Upper lobe of left lung (tissue), 6 donors: ENCODE measurements around the gene ENTR1. TPM values are rescaled to one million over a fixed set of nuclear protein-coding genes. Genes with fewer than 3 reads are reported as not detected.

Experiments used
- ATAC-seq, 2 donors: fragments of 200-7000 bp; cut with Tn5 transposase; one replicate each; pipeline ENCODE4 v1.9.1; 2022; ENCODE audit warnings: mild to moderate bottlenecking in 2 of 2, moderate library complexity in 2 of 2; ENCODE audit not compliant: low FRiP score in 2 of 2
- DNase-seq, 2 donors: peaks; one replicate each; pipeline ENCODE4 v3.0.0-alpha.2; 2019 to 2020
- H3K27ac ChIP-seq, 4 donors: fragments of 200-600 bp; sonication (generic); one replicate each; pipeline ENCODE4 v1.5.1; 2016 to 2019
- H3K27me3 ChIP-seq, 4 donors: fragments of 200-600 bp; sonication (generic); one replicate each; pipeline ENCODE4 v1.5.1; 2017 to 2019
- H3K36me3 ChIP-seq, 4 donors: fragments of 200-600 bp; sonication (generic); one replicate each; pipeline ENCODE4 v1.5.1; 2016 to 2019
- H3K4me1 ChIP-seq, 4 donors: fragments of 200-600 bp; sonication (generic); one replicate each; pipeline ENCODE4 v1.5.1; 2018 to 2019
- H3K4me3 ChIP-seq, 4 donors: fragments of 200-600 bp; sonication (generic); one replicate each; pipeline ENCODE4 v1.5.1; 2017 to 2019; ENCODE audit warnings: mild to moderate bottlenecking in 2 of 4, moderate library complexity in 1 of 4
- H3K9me3 ChIP-seq, 4 donors: fragments of 200-600 bp; sonication (generic); one replicate each; pipeline ENCODE4 v1.5.1; 2018 to 2019
- EP300 ChIP-seq, 4 donors: sonication (generic); formaldehyde crosslinking; IDR thresholded peaks; one replicate each; pipeline ENCODE4 v1.5.1; 2017; ENCODE audit warnings: antibody characterized with exemption in 4 of 4, control low read depth in 2 of 4
- POLR2A ChIP-seq, 4 donors: fragments of 450-650 bp; IDR thresholded peaks; one replicate each; pipeline ENCODE4 v1.5.1; 2016 to 2017; ENCODE audit warnings: antibody characterized with exemption in 4 of 4, mild to moderate bottlenecking in 2 of 4
- POLR2AphosphoS5 ChIP-seq, 2 donors: sonication (generic); formaldehyde crosslinking; IDR thresholded peaks; one replicate each; pipeline ENCODE4 v1.5.1; 2017; ENCODE audit warnings: antibody characterized with exemption in 2 of 2
- WGBS, 2 donors: methylation state at CpG; one replicate each; pipeline ENCODE4 v1.1.5; 2017 to 2018; 5-methylcytosine and 5-hydroxymethylcytosine counted together
- total RNA-seq, 6 donors: library from RNA; depleted of rRNA in 4 of 6; stranded (reverse); fragments of >200 nt in 4 of 6; gene quantifications; one replicate each; pipeline versions ENCODE4 v1.1.0 to v1.2.1, GENCODE V29; 2016 to 2021
- TF ChIP-seq, protein P1 (sequence below), 6 experiments: fragments of 450-650 bp in 4 of 6; fragments of 200-600 bp in 2 of 6; sonication (generic) in 2 of 6; IDR thresholded peaks; one replicate each; pipeline ENCODE4 v1.5.1; 2016 to 2019; ENCODE audit warnings: antibody characterized with exemption in 6 of 6
- donor health status: DM: no; HTN: no; CAD: no; lungs with moderate emphysema.
- donor health status: DM: no; HTN: yes; CAD: no; lungs with severe emphysema.

ENTR1 gene
- total RNA-seq, 6 donors from 2014 or later = 29.6 to 128 (median 40.0) TPM

DNA sequence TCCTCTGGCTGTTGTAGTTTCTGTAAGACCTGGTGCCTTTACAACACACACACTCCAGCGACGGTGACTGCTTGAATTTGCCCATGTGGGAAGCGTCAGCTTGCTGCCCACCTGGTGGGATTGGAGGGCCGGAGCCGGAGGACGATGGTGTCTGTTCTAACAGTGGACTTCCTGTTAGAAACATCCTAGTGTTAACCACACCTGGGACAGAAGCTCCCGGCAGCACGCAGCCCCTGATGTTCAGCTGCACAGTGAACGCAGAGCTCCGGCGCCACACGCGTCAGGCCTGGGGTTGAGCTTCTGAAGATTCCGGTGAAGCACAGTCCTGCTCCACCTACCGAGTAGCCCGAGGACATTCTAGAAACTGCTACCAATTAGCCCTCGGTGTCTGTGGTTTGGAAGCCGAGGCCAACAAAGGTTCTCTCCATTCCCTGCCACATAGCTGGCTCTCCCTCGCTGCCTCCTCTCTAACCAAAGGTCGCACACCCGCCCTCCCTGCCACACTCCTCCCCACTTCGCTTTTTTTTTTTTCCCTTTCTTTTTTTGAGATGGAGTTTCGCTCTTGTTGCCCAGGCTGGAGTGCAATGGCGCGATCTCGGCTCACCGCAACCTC lies 14.4 kb upstream of the ENTR1 start:
- WGBS, 2 donors = 90 to 92% methylated on average over 27 of the region's 27 CpGs
- DNase-seq (peak in 1 of 2 donors; percentile 58), ATAC-seq (no peak)
- H3K4me1 ChIP-seq = no peaks in the 10 kb centered on the region
- H3K27me3 ChIP-seq = no peaks in the 10 kb centered on the region
- H3K36me3 ChIP-seq = peaks cover 14 to 70% (median 55%) of the 10 kb centered on the region in 4 donors
- TF ChIP-seq, protein P1, sequence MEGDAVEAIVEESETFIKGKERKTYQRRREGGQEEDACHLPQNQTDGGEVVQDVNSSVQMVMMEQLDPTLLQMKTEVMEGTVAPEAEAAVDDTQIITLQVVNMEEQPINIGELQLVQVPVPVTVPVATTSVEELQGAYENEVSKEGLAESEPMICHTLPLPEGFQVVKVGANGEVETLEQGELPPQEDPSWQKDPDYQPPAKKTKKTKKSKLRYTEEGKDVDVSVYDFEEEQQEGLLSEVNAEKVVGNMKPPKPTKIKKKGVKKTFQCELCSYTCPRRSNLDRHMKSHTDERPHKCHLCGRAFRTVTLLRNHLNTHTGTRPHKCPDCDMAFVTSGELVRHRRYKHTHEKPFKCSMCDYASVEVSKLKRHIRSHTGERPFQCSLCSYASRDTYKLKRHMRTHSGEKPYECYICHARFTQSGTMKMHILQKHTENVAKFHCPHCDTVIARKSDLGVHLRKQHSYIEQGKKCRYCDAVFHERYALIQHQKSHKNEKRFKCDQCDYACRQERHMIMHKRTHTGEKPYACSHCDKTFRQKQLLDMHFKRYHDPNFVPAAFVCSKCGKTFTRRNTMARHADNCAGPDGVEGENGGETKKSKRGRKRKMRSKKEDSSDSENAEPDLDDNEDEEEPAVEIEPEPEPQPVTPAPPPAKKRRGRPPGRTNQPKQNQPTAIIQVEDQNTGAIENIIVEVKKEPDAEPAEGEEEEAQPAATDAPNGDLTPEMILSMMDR (IDR thresholded peaks at IDR 0.05) = no peak
- TF ChIP-seq POLR2A (IDR thresholded peaks at IDR 0.05) (no peak), EP300 (IDR thresholded peaks at IDR 0.05) (no peak), POLR2AphosphoS5 (IDR thresholded peaks at IDR 0.05) (no peak)
- H3K9me3 ChIP-seq = no peaks in the 10 kb centered on the region
- no peak overlapping the region for H3K4me3 ChIP-seq
- no peak overlapping the region for H3K27ac ChIP-seq

GRCh38 chr9:136423432-136424146 lies 13.2 kb upstream of the ENTR1 start:
- H3K27ac ChIP-seq = no peak overlapping the region
- H3K27me3 ChIP-seq = no peaks in the 10 kb centered on the region
- no peaks in the 10 kb centered on the region for H3K9me3 ChIP-seq
- ATAC-seq = no peak
- H3K36me3 ChIP-seq = peaks cover 20 to 70% (median 57%) of the 10 kb centered on the region in 4 donors
- TF ChIP-seq, protein P1 (IDR thresholded peaks at IDR 0.05) = no peak
- peak in 1 of 2 donors; percentile 70 for DNase-seq
- no peaks in the 10 kb centered on the region for H3K4me1 ChIP-seq
- 95 to 96% methylated on average over 30 to 43 of the region's 43 CpGs for WGBS, 2 donors
- no peak overlapping the region for H3K4me3 ChIP-seq

GRCh38 chr9:136422876-136423275 lies 12.5 kb upstream of the ENTR1 start:
- TF ChIP-seq POLR2AphosphoS5 (IDR thresholded peaks at IDR 0.05) (no peak), POLR2A (IDR thresholded peaks at IDR 0.05) (no peak), EP300 (IDR thresholded peaks at IDR 0.05) (no peak)
- TF ChIP-seq, protein P1 (IDR thresholded peaks at IDR 0.05) = no peak
- 97% methylated on average over 24 to 26 of the region's 26 CpGs for WGBS, 2 donors
- H3K4me1 ChIP-seq = no peaks in the 10 kb centered on the region
- ATAC-seq = no peak
- H3K36me3 ChIP-seq = peaks cover 24 to 74% (median 63%) of the 10 kb centered on the region in 4 donors
- no peak overlapping the region for H3K4me3 ChIP-seq
- H3K27me3 ChIP-seq = no peaks in the 10 kb centered on the region
- no peaks in the 10 kb centered on the region for H3K9me3 ChIP-seq
- peak in 1 of 2 donors; percentile 80 for DNase-seq
- no peak overlapping the region for H3K27ac ChIP-seq

DNA sequence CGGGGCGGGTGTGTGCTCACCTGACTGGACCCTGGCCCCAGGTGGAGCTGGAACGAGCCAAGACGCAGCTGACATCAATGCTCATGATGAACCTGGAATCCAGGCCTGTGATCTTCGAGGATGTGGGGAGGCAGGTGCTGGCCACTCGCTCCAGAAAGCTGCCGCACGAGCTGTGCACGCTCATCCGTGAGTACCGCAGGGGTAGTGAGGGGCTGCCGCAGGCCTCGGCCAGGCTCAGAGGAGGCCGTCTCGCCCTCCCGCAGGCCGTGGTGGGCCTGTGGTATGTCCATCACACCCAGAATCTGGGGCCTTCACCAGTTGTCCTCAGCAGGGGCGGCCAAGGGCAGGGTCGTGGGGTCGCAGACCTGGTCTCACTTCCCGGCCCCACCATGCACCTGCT lies 11.4 kb upstream of the ENTR1 start:
- H3K27ac ChIP-seq = no peak overlapping the region
- H3K4me1 ChIP-seq = no peaks in the 10 kb centered on the region
- 91 to 96% methylated on average over 9 to 19 of the region's 21 CpGs for WGBS, 2 donors
- H3K27me3 ChIP-seq = no peaks in the 10 kb centered on the region
- no peaks in the 10 kb centered on the region for H3K9me3 ChIP-seq
- no peak overlapping the region for H3K4me3 ChIP-seq
- DNase-seq (peak in 1 of 2 donors; percentile 76), ATAC-seq (no peak)
- TF ChIP-seq EP300 (IDR thresholded peaks at IDR 0.05) (no peak), POLR2AphosphoS5 (IDR thresholded peaks at IDR 0.05) (no peak), POLR2A (IDR thresholded peaks at IDR 0.05) (no peak)
- TF ChIP-seq, protein P1 (IDR thresholded peaks at IDR 0.05) = no peak
- H3K36me3 ChIP-seq = peaks cover 35 to 84% (median 73%) of the 10 kb centered on the region in 4 donors
